Smooth muscle cell (in vitro differentiated cells): ENCODE results near the gene IFNA8. TPM values are rescaled to one million over a fixed set of nuclear protein-coding genes. Genes with fewer than 3 reads are reported as not detected.
"Not testable (repeated sequence)": the region's sequence is repeated elsewhere in the genome, so short reads cannot be mapped to it uniquely, and the experiment has no call there.

Source experiments
- DNase-seq: peaks from one replicate; lab custom pipeline; 2025; ENCODE audit not compliant: unreplicated experiment; lab: John Stamatoyannopoulos, UW
- H2AFZ ChIP-seq: fragments of 200-600 bp; sonication (generic); 2 replicates; pipeline ENCODE4 v1.6.0; 2016; ENCODE audit warnings: antibody characterized with exemption, low read depth, mild to moderate bottlenecking
- H3F3A ChIP-seq: fragments of 200-600 bp; sonication (generic); 2 replicates; pipeline ENCODE4 v1.6.0; 2017; ENCODE audit warnings: antibody characterized with exemption, low read depth
- H3K27ac ChIP-seq: fragments of 200-600 bp; sonication (generic); 2 replicates; pipeline ENCODE4 v1.5.1; 2016; ENCODE audit warnings: low read depth, mild to moderate bottlenecking
- H3K27me3 ChIP-seq: fragments of 200-600 bp; sonication (generic); 2 replicates; pipeline ENCODE4 v1.6.1; 2016; ENCODE audit warnings: low read depth, mild to moderate bottlenecking
- H3K36me3 ChIP-seq: fragments of 200-600 bp; sonication (generic); 2 replicates; pipeline ENCODE4 v1.5.1; 2016; ENCODE audit warnings: low read depth
- H3K4me1 ChIP-seq: fragments of 200-600 bp; sonication (generic); 2 replicates; pipeline ENCODE4 v1.5.1; 2016; ENCODE audit warnings: low read depth
- H3K4me2 ChIP-seq: fragments of 200-600 bp; sonication (generic); 2 replicates; pipeline ENCODE4 v1.6.0; 2016; ENCODE audit warnings: mild to moderate bottlenecking
- H3K4me3 ChIP-seq: fragments of 200-600 bp; sonication (generic); 2 replicates; pipeline ENCODE4 v1.5.1; 2016; ENCODE audit warnings: mild to moderate bottlenecking
- H3K79me2 ChIP-seq: fragments of 200-600 bp; sonication (generic); 2 replicates; pipeline ENCODE4 v1.6.0; 2016; ENCODE audit warnings: low read depth, mild to moderate bottlenecking
- H3K9ac ChIP-seq: fragments of 200-600 bp; sonication (generic); 2 replicates; pipeline ENCODE4 v1.6.0; 2016; ENCODE audit warnings: low read depth
- H3K9me3 ChIP-seq: fragments of 200-600 bp; sonication (generic); replicated peaks from 2 replicates; pipeline ENCODE4 v1.5.1; 2016; ENCODE audit warnings: low read depth
- H4K20me1 ChIP-seq: fragments of 200-600 bp; sonication (generic); 2 replicates; pipeline ENCODE4 v1.6.0; 2016; ENCODE audit warnings: low read depth
- WGBS: methylation state at CpG from one replicate; pipeline ENCODE4 v1.1.7; 2016; ENCODE audit warnings: low lambda C conversion rate; 5-methylcytosine and 5-hydroxymethylcytosine counted together
- polyA plus RNA-seq: library from polyadenylated mRNA; unstranded; fragments of >200 nt; fragmentation: Nextera tagmentation; extraction: Ambion mirVana; gene quantifications from 2 replicates; pipeline ENCODE4 v1.2.1, GENCODE V29; 2016
- total RNA-seq: library from RNA; depleted of rRNA; stranded (reverse); fragments of >200 nt; gene quantifications from 2 replicates; pipeline ENCODE4 v1.2.3, GENCODE V29; 2014
- TF ChIP-seq, protein P1 (sequence below): fragments of 200-600 bp; sonication (generic); IDR thresholded peaks from 2 replicates; pipeline ENCODE4 v1.5.1; 2017; ENCODE audit warnings: borderline replicate concordance, mild to moderate bottlenecking, antibody characterized with exemption; ENCODE audit not compliant: insufficient read depth, poor library complexity, severe bottlenecking

The IFNA8 gene
- total and polyA plus RNA-seq, 2 experiments from 2014 or later: not detected

DNA sequence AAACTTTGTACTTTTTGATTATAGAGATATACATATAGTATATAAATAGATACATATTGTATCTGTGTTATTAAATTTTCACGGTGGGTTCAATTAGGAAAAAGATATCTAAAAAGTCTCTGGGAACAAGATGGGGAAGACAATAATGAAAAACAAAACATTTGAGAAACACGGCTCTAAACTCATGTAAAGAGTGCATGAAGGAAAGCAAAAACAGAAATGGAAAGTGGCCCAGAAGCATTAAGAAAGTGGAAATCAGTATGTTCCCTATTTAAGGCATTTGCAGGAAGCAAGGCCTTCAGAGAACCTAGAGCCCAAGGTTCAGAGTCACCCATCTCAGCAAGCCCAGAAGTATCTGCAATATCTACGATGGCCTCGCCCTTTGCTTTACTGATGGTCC lies 31.2 kb downstream of the IFNA8 start, which contains the start of gene IFNA1:
IFNA1 (plus strand) TSS at position 301 of the 400 bp plus-strand sequence; CDS start at position 370, 69 bp downstream.
- WGBS: 100% methylated on average over 4 of the region's 4 CpGs
- no peaks in the 10 kb centered on the region for H3F3A ChIP-seq
- H3K4me1 ChIP-seq: no peaks in the 10 kb centered on the region
- no peak within 1 kb of the TSS for H3K4me3 ChIP-seq
- no peaks in the 10 kb centered on the region for H3K79me2 ChIP-seq
- DNase-seq: no peak
- H3K4me2 ChIP-seq: no peak within 1 kb of the TSS
- no peaks in the 10 kb centered on the region for H3K27me3 ChIP-seq
- H3K27ac ChIP-seq: no peak within 1 kb of the TSS
- H4K20me1 ChIP-seq: no peaks in the 10 kb centered on the region
- H2AFZ ChIP-seq: no peak within 1 kb of the TSS
- no peaks in the 10 kb centered on the region for H3K36me3 ChIP-seq
- TF ChIP-seq, protein P1, sequence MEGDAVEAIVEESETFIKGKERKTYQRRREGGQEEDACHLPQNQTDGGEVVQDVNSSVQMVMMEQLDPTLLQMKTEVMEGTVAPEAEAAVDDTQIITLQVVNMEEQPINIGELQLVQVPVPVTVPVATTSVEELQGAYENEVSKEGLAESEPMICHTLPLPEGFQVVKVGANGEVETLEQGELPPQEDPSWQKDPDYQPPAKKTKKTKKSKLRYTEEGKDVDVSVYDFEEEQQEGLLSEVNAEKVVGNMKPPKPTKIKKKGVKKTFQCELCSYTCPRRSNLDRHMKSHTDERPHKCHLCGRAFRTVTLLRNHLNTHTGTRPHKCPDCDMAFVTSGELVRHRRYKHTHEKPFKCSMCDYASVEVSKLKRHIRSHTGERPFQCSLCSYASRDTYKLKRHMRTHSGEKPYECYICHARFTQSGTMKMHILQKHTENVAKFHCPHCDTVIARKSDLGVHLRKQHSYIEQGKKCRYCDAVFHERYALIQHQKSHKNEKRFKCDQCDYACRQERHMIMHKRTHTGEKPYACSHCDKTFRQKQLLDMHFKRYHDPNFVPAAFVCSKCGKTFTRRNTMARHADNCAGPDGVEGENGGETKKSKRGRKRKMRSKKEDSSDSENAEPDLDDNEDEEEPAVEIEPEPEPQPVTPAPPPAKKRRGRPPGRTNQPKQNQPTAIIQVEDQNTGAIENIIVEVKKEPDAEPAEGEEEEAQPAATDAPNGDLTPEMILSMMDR: no peak
- H3K9ac ChIP-seq: no peak within 1 kb of the TSS
- no peaks in the 10 kb centered on the region for H3K9me3 ChIP-seq

DNA sequence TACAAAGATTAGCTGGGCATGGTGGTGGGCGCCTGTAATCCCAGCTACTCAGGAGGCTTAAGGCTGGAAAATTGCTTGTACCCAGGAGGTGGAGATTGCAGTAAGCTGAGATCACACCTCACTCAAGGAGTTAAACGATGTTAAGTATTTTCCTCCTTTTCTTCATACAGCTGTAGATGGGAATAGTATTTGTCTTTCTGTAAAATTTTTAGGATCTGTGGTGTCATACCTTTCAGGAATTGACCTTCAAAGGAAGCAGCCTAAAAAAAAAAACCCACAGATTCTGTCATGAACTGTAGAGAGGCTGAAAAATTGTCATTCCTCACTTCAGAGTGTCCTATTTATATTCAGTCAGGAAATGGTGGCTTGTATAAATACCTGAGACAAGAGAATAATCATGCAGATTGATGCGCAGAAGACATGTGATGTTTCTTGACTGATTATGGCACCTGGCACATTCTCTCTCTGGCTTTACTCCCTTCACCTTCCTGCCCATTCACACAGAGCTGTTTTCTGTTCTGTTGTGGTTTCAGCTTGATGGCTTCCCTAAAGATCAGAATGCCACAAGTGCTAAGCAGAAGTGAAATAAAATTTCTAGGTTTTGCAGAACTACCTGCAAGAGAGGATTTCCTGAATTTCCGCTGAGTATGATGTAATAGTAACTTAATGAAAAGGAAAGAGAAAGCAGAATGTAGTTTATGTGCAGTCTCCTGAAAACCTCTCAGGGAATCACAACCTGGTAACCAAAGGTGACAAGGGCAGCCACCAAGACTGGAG lies 35.1 kb downstream of the IFNA8 start:
- Histone ChIP-seq H2AFZ (no peak overlapping the region), H3K9me3 (no peaks in the 10 kb centered on the region), H3K4me1 (no peaks in the 10 kb centered on the region), H3K4me3 (no peak overlapping the region), H3K36me3 (no peaks in the 10 kb centered on the region), H4K20me1 (no peaks in the 10 kb centered on the region), H3K27me3 (no peaks in the 10 kb centered on the region), H3F3A (no peaks in the 10 kb centered on the region), H3K4me2 (no peak overlapping the region), H3K79me2 (no peaks in the 10 kb centered on the region), H3K9ac (no peak overlapping the region), H3K27ac (no peak overlapping the region)
- WGBS: 90% methylated on average over 4 of the region's 4 CpGs
- DNase-seq: no peak
- TF ChIP-seq, protein P1: no peak

DNA sequence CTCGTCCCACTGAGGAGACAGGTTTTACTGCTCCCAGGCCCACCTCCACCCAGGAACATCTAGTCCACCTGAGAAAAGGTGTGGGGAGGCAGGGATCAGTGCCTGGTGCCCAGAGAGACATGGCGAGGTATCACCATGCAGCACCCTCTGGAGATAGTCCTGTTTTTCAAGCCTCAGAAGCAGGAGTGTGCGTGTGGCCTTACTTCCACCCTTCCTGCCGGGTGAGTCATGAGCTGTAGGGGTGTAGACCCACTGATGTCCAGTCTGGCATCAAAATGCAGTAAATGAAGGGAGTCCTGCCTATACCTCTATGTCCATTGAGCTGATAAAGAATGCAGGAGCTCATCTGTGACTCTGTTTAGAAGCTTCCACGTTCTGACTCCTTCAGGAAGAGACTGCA lies 40.4 kb downstream of the IFNA8 start:
- not testable (repeated sequence) for H3K36me3 ChIP-seq, H3K27me3 ChIP-seq, H3F3A ChIP-seq, H3K4me2 ChIP-seq, H3K9ac ChIP-seq, H2AFZ ChIP-seq, H3K9me3 ChIP-seq, H3K4me1 ChIP-seq, H3K4me3 ChIP-seq, H3K79me2 ChIP-seq, DNase-seq, H3K27ac ChIP-seq, H4K20me1 ChIP-seq
- WGBS: 85% methylated on average over 5 of the region's 5 CpGs

DNA sequence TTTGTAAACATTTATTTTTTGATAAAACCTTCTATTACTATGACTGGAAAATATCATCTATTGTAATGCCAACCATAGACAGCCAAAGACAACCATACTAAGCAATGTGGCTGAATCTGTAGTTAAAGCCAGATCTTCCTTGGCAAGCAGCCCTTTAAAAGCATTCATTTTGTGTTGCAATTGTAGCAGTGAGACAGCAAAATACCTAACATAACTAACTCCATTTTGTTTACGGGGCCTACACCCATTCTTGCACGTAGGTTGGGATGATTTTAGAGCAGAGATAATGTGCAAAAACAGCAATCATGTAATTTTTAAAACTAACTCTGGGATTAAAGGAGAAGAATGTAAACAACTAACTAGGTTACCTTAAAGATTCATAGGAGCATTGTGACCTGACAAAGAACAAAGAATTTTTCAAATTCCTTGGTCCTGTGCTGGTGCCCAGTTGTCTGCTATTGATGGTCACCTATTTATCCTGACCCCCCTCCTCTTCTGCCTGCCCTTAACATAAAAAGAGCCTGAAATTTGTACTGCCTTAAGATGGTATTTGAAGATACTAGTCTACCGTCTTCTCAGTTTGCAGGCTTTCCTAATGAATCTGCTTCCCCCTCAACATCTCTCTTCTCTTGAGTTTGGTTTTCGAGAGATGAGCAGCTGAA lies 41.9 kb downstream of the IFNA8 start:
- no peaks in the 10 kb centered on the region for H4K20me1 ChIP-seq
- H3K79me2 ChIP-seq: no peaks in the 10 kb centered on the region
- H3K9ac ChIP-seq: no peak overlapping the region
- H3K4me3 ChIP-seq: no peak overlapping the region
- H3K4me1 ChIP-seq: no peaks in the 10 kb centered on the region
- no peak overlapping the region for H3K27ac ChIP-seq
- WGBS: 53% methylated on average over 4 of the region's 4 CpGs
- no peaks in the 10 kb centered on the region for H3F3A ChIP-seq
- no peak overlapping the region for H2AFZ ChIP-seq
- no peaks in the 10 kb centered on the region for H3K9me3 ChIP-seq
- no peaks in the 10 kb centered on the region for H3K36me3 ChIP-seq
- DNase-seq: no peak
- H3K27me3 ChIP-seq: no peaks in the 10 kb centered on the region
- TF ChIP-seq, protein P1: no peak
- H3K4me2 ChIP-seq: no peak overlapping the region
